HG03565 (cell line): Measurements from ENCODE around the gene NMRAL1.

Experiments used
- ATAC-seq: cut with Tn5 transposase; IDR thresholded peaks from one replicate; pipeline ENCODE4 v1.9.1; 2021; ENCODE audit warnings: mild to moderate bottlenecking, moderate library complexity; ENCODE audit not compliant: unreplicated experiment

The NMRAL1 gene

DNA sequence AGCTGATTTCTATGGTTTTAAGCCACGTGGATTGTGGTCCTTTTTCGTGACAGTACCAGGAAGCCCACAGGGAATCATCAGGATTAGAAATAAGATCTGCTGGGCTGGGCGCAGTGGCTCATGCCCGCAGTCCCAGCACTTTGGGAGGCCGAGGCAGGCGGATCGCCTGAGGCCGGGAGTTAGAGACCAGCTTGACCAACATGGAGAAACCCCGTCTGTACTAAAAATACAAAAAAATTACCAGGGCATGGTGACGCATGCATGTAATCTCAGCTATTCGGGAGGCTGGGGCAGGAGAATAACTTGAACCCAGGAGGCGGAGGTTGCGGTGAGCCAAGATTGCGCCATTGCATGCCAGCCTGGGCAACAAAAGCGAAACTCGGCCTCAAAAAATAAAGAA, 6.5 kb downstream of the NMRAL1 start:
- ATAC-seq, result no peak

DNA sequence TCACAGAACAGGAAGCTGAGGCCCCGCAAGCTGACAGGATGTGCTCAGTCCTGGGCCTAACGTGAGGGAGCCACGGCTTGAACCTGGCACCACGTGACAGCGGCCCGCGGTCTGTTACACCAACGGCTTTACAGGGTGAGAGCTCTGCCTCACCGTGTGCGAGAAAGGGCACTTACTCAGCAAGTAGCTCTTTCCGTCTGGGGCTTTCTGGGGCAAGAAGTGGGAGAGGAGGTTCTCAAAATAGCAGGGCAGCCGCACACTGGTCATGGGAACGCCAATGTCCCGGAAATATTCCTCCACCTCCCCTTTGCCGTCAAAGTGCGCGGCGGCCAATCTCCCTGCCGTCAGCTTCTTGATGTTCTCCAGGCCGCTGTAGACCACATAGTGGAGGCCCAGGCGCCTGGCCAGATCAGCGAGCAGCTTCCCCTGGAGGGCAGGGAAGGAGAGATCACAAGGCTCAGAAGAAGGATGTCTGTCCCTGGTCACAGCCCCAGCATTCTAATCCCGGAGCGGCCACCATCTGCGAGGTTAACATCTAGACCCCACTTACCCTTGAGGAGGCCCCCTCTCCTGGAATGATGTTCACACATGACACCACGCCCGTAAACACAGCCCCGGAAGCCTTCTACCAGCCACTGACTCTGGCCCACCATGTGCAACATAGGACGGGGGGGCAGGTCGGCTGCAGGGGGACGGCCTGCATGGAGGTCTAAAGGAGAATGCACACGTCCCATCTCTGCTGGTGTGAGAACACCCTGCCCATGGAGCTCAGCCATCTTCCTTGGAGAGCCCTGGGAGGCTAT, 8.2 kb downstream of the NMRAL1 start:
- no peak for ATAC-seq

DNA sequence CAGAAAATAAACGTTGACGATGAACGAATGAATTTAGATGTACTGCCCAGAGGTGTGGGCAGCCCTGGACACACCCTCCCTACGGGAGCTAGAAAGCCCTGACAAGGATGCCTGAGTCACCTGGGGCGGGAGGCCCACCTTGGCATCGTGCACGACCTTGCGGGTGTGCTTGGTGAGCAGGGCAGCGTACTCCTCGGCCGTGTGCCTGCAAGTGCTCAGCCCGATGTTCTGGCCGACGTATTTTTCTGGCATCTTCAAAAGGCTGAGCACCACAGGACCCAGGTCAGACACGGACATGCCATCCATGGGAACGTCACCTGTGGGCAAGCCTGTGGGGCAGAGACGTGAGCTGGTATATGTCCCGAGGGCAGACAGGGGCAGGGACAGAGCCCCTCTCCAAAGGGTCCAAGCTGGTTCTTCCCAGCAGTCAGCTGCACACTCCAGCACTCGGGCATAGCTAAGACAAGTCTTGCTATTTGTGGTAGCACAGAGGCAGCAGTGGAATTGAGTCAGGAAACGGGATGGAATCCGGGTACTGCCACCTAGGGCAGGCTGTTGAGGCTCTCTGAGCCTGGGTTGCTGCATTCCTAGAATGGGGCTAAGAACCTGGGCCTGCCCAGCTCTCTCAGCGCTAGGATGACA, 10.8 kb downstream of the NMRAL1 start:
- no peak for ATAC-seq

DNA sequence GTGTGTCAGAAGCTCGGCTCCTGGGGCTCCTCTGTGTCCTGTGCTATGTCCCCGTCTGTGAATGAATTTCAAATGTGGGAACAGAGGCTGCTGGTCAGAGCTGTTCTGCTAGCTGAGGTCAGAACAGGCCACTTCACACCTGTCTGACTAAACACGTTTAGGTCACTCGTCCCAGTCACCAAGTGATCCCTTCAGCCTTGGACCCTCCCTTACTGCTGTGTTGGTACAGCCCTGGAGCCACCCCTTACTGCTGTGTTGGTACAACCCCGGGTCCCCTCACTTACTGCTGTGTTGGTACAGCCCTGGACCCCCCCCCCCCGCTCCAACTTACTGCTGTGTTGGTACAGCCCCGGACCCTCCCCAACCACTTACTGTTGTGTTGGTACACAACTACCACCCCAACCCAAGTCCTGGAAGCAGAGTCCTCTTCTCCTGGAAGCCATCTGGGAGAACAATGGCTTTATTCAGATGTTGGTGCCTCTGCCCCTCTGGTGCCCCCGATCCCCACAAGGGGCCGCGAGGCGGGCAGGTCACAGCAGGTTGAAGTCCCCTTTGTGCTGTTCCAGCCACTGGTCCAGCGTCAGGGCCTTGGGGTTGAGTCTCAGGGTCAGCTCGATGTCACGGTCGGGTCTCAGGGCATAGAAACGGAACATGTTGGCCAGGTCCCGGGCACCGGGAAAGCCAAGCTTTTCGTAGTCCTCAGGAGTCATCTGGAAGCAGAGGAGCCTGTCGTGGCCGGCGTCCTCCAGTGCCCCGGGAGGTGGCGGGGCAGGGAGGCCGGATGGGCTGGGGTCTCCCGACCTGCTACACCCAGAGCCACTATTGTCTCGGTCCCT, 13.0 kb downstream of the NMRAL1 start:
- ATAC-seq, result no peak

DNA sequence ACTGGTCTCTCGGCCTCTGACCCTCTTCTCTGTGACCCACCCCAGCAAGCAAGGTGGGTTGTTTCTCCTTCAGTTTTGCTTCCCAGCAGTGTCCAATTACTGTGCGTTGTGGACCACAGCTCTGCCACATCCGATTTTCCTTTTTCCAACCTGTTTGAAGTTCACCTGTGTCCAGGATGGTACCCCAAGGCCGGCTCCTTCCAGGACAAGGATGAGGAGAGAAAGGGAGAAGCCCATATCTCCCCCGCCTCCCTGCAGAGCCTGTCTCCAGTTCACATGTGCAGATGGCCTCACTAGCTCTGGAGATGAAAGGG, 13.5 kb downstream of the NMRAL1 start:
- no peak for ATAC-seq

DNA sequence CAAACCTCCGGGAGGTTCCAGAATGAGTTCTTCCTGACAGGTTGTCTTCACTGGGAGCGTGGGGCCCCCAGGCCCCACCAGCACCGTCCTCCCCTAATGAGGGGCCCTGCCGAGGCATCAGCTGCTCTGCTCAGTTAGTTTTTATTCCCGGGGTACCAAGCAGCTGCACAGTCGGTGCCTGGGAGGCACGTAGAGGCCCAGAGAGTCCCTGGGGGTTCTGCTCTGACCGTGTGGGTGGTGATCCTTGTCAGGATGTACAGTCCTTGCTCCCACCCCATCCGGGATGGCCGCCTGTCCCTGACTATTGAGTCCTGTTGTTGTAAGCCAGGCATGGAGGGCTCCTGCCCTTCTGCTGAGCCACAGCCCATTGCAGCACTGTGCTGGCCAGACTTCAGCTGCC, 18.5 kb downstream of the NMRAL1 start:
- ATAC-seq, result no peak

DNA sequence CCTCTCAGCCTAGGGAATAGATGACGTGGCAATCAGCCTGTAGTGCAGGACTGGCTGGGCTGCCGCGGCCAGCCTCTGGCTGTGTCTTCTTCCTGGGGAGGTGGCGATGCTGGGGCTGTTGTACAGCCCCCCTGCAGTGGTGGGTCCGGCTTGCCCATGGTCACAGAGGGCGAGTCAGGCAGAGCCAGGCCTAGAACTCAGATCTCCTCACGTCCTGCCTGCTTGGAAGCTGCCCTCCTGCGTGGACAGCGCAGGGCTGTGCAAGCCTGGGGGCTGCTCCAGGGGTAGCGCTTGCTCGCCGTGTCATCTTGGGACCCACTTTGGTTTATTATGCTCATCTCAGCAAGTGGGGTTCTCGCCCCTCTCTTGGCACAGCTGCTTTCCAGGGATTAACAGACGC, 19.3 kb downstream of the NMRAL1 start:
- no peak for ATAC-seq

DNA sequence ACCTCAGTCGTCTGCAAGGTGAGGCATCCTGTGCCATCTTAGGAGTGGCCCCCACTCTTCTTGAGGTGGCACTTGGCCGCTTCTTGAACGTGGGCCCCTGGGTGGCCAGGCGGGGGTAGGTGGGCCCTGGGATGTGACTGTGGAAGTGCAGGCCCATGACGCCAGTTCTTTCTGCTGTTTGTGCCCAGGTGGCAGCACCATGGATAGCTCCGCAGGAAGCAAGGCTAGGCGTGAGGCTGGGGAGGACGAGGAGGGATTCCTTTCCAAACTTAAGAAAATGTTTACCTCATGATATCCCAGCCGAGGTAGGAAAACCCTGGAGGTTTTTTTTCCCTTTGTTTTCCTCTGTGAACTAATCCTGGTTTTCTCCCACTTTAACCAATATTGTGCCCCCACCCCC, 19.8 kb downstream of the NMRAL1 start:
- ATAC-seq, result no peak

DNA sequence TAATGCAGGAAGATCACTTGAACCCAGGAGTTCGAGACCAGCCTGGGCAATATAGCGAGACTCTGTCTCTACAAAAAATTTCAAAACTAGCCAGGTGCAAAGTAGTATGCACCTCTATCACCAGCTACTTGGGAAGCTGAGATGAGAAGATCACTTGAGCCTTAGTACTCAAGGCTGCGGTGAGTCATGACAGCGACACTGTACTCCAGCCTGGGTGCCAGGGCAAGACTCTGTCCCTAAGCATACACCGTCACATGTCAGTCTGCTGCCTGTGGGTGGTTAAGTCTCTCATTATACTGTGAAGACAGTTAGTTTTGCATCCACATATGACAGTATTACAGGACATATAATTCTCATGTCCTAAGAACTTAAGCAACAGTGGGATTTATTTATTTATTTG, 21.8 kb downstream of the NMRAL1 start:
- no peak for ATAC-seq

DNA sequence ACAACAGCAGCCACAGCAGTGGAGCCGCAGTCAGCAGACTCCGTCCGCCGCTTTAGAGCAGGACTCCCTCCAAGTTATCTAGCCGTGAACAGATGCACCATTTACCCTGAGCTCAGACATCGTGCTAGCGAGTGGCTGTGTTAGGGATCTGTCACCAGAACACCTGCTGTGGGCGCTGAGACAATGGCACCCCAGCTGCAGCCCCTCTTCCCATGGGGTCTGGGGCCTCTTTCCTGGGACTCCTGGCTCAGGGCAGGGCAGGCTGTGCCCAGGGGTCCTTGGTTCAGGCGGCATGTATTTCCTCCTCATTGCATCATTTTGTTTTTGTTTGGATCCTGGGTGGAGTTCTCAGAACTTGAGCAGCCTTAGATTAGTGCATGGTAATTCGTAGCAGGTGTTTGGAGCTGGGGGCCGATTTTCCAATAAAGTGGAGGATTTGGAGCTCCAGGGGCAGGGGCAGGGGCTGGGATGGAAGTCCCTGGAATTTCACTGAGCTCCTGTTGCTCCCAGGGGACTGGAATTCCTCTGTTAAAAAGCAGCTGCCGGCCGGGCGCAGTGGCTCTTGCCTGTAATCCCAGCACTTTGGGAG, 23.4 kb downstream of the NMRAL1 start:
- ATAC-seq, result no peak

DNA sequence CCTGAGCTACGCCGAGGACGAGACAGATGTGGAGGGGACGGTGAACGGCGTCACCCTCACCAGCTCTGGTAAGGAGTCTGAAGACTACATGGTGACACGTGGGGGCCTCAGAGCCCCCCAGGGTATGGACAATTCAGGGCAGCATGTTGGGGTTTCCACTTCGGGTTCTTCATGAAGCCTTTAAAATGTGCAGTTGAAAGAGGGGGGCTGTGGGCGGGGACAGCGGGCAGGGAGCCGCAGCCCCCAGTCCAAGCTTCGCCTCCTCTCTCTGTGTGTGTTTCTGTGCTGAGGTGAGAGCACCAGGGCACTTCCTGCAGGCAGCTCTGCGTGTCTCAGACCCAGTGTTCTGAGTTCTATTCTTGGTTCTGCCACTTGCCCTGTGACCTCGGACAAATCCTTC, 24.0 kb downstream of the NMRAL1 start:
- no peak for ATAC-seq

DNA sequence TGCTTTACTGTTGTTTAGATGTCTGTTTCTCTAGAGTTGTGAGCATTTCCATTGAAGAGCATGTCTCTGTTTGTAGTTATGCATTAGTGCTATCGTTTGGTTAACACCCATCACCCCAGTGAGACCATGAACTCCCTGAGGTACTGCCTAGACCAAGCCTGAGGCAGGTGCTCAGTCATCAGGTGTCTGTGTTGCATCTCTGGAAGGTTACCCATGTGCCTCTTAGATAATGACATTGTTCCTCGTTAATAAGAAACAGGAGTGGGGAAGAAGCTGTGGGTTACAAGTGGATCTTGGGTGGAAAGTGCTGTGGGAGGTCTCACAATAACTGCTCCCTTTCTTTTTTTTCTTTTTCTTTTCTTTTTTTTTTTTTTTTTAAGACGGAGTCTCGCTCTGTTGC, 30.4 kb downstream of the NMRAL1 start:
- ATAC-seq, result no peak

DNA sequence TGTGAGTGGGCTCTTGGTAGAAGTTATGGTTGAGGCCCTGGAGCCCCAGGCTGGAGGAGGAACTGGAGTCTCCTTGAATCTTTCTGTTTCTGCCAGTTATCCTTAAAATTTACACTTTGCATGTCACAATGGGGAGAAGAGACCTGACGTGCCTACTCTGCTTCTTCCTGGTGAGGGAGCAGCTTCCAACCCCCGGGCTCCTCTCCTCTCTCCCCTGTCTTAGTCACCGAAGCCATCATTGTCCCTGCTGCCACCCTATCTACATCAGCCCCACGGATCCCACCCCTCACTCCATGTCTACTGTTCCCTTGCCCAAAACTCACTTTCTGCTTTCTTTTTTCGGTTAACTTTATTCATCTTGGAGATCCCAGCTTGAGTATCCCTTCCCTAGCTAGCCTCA, 31.2 kb downstream of the NMRAL1 start:
- no peak for ATAC-seq

DNA sequence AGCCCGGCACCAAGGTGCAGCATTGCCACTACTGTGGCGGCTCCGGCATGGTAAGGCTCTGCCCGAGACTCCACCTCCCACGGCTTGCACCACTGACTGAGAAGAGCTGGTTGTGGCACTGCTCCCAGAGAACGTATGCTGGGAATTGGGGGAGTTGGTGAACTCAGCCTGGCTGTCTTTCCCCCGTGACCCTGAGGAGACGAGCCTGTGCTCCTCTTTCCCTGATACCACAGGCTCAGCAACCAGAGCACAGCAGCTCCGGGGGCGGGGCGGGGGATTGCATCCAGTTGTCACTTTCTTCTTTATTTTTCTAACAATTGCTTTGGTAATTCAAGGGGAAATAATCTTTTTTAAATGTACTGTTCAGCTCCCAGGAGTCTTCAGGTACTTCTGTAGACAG, 32.1 kb downstream of the NMRAL1 start:
- ATAC-seq, result no peak

DNA sequence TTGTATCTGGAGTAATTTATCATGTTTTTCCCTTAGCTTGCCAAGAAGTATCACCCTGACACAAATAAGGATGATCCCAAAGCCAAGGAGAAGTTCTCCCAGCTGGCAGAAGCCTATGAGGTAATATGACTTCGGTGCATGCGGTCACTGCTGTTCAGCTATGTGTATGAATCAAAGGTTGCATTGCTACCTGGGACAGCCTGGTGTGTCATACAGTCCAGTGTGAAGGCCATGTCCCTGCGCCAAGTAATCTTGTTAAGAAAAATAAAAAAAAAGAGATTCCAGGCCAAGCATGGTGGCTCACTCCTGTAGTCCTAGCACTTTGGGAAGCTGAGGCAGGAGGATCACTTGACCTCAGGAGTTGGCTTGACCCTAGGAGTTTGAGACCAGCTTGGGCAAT, 37.1 kb downstream of the NMRAL1 start:
- ATAC-seq, result no peak

DNA sequence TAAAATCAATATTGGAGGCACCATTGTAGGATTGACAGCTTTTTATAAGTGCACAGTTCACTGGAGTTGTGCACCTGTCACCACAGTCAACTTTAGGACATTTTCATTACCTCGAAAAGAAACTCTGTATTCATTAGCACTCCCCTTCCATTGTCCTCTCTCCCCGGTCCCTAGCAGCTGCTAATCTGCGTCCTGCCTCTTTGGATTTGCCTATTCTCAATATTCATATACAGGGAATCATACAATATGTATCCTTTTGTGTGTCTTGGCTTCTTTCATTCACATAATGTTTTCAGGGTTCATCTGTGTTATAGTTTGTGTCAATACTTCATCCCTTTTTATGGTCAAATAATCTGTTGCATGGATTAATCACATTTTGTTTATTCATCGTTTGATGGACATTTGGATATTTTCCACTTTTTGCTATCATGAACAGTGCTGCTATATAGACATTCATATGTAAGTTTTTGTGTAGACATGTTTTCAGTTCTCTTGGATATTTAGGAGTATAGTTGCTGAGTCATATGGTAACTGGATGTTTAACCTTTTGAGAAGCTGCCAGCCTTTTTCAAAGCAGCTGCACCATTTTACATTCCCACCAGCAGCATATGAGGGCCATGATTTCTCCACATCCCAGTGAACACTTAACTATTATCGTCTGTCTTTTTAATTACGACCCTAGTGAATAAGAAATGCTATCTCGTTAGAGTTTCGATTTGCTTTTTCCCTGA, 38.9 kb downstream of the NMRAL1 start:
- ATAC-seq, result no peak

DNA sequence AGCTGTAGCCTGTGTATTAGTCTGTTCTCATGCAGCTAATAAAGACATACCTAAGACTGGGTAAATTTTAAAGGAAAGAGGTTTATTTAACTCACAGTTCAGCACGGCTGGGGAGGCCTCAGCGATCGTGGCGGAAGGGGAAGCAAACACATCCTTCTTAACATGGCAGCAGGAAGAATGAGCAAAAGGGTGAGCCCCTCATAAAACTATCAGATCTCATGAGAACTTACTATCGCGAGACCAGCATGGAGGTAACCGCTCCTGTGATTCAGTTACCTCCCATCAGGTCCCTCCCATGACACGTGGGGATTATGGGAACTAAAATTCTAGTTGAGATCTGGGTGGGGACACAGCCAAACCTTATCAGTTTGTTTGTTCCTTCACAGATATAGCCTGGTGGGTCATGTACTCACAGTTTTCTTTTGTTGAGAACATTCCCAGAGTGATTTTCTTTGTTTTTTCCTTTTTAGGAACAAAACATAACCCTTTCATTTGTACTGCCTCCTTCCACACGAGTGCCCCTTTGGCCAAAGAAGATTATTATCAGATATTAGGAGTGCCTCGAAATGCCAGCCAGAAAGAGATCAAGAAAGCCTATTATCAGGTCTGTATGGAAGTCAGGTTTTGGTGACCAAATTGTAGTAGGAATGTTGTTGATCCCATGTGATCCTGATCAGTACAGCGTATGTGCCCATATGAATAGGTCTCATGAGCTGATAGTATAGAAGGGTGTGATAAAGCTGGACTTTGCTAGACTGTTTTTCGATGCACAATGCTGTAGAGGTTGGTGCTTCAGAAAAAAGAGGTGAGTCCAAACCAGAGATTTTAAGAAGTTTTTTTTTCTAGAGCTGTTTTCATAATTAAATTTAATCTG, 40.3 kb downstream of the NMRAL1 start:
- no peak for ATAC-seq

DNA sequence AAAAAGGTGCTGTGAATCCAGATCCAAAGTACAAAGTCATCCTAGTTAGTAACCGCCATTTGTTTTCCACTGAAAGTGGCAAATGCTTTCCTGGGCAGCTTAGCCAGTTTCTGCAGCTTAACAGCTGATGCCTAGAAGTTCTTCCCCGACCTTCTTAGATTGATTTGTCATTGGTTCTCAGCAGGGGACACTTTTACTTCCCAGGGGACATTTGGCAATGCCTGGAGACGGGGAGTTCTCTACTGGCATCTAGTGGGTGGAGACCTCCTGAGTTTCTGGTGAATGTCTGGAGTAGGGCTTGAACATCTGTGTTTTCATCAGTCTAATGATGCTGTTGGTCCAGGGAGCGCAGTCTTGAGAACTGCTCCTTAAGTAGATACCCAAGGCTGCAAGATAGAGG, 41.2 kb downstream of the NMRAL1 start:
- no peak for ATAC-seq

DNA sequence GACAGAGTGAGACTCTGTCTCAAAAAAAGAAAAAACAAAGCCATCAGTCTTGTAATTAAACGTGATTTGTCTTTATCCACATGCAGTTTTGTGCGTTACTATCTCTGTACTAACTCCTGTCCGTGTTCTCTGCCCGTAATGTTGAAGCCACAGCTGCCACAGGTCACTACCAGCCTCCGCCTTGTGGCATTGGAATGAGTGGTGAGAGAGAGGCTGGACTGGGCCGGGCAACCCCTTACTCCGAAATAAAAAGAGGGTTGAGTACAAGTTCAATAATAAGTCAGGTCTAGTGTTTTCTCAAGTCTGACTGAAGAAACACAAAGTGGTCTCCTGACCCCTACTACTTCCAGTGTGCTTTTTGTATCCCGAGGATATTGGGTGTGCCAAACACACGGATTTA, 43.4 kb downstream of the NMRAL1 start:
- no peak for ATAC-seq

DNA sequence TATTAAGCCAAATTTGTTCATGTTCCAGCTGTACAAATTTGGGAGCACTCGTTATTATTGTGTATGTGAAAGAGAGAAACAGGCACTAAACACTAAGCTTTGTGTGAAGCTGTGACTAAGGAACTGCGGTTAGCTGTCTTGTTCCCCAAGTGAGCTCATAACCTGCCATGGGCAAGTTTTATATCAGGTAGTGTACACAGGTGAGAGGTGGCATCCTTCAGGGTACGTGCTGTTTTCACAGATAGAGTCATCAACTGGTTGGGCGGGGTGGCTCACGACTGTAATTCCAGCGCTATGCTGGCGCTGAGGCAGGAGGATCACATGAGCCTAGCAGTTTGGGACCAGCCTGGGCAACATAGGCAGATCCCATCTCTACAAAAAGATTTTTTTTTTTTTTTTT, 45.9 kb downstream of the NMRAL1 start:
- no peak for ATAC-seq
